GM12878 (cell line): ENCODE data around the gene APBB3. TPM values are rescaled to one million over a fixed set of nuclear protein-coding genes. Genes with fewer than 3 reads are reported as not detected.
A peak's percentile ranks its signal among the peaks of the same experiment; 100 is the strongest.

Experiments
- ATF2 ChIP-seq: IDR thresholded peaks from 2 replicates; pipeline ENCODE4 v1.6.1; 2012; ENCODE audit warnings: low read length, inconsistent platforms
- ATF7 ChIP-seq: fragments of 450-650 bp; IDR thresholded peaks from 2 replicates; pipeline ENCODE4 v1.6.1; 2016; ENCODE audit warnings: low read depth, mild to moderate bottlenecking
- BRCA1 ChIP-seq: IDR thresholded peaks from 2 replicates; pipeline ENCODE4 v1.6.1; 2011; ENCODE audit warnings: low read depth, low read length, improper control_type of control experiment
- CHD4 ChIP-seq: fragments of 200-600 bp; sonication (generic); IDR thresholded peaks from 2 replicates; pipeline ENCODE4 v1.6.1; 2016; ENCODE audit warnings: mild to moderate bottlenecking
- CREB1 ChIP-seq: IDR thresholded peaks from 2 replicates; pipeline ENCODE4 v1.6.1; 2012; ENCODE audit warnings: low read depth, mild to moderate bottlenecking, inconsistent platforms
- FOS ChIP-seq: IDR thresholded peaks from 3 replicates; pipeline ENCODE4 v1.6.1; 2011; ENCODE audit warnings: borderline replicate concordance; ENCODE audit not compliant: insufficient read length; ENCODE audit errors: extremely low read depth
- GABPA ChIP-seq: IDR thresholded peaks from 2 replicates; pipeline ENCODE4 v1.6.1; 2014; ENCODE audit warnings: antibody characterized with exemption, low read depth, mild to moderate bottlenecking, inconsistent platforms
- HSF1 ChIP-seq: fragments of 150-350 bp; IDR thresholded peaks from 2 replicates; pipeline ENCODE4 v1.6.1; 2014; ENCODE audit warnings: mild to moderate bottlenecking, low read depth, low read length
- IRF3 ChIP-seq: fragments of 450-650 bp; IDR thresholded peaks from 2 replicates; pipeline ENCODE4 v1.6.1; 2014; ENCODE audit warnings: mild to moderate bottlenecking
- MTA2 ChIP-seq: fragments of 450-650 bp; IDR thresholded peaks from 2 replicates; pipeline ENCODE4 v1.6.1; 2016; ENCODE audit warnings: low read depth, mild to moderate bottlenecking, moderate library complexity
- MTA3 ChIP-seq: IDR thresholded peaks from 2 replicates; pipeline ENCODE4 v1.6.1; 2012; ENCODE audit warnings: low read length, inconsistent platforms, borderline replicate concordance
- MYC ChIP-seq: IDR thresholded peaks from 2 replicates; pipeline ENCODE4 v1.6.1; 2011; ENCODE audit warnings: mild to moderate bottlenecking, low read length, moderate library complexity, inconsistent platforms; ENCODE audit not compliant: insufficient read depth, insufficient replicate concordance, insufficient read length, severe bottlenecking
- NR2C1 ChIP-seq: fragments of 450-650 bp; IDR thresholded peaks from 2 replicates; pipeline ENCODE4 v1.6.1; 2017; ENCODE audit warnings: antibody characterized with exemption, mild to moderate bottlenecking, moderate library complexity
- PBX3 ChIP-seq: IDR thresholded peaks from 2 replicates; pipeline ENCODE4 v1.6.1; 2011; ENCODE audit warnings: mild to moderate bottlenecking, low read depth, low read length, moderate library complexity; ENCODE audit not compliant: insufficient replicate concordance
- PML ChIP-seq: IDR thresholded peaks from 2 replicates; pipeline ENCODE4 v1.6.1; 2012; ENCODE audit warnings: low read length, inconsistent platforms
- POLR2AphosphoS2 ChIP-seq: IDR thresholded peaks from 2 replicates; pipeline ENCODE4 v1.6.1; 2011; ENCODE audit warnings: low read depth, mild to moderate bottlenecking, low read length, improper control_type of control experiment, moderate library complexity
- RAD51 ChIP-seq: fragments of 450-650 bp; IDR thresholded peaks from 2 replicates; pipeline ENCODE4 v1.6.1; 2016; ENCODE audit warnings: moderate library complexity, mild to moderate bottlenecking, inconsistent platforms
- RB1 ChIP-seq: fragments of 450-650 bp; formaldehyde crosslinking; IDR thresholded peaks from 2 replicates; pipeline ENCODE4 v1.6.1; 2017; ENCODE audit warnings: mild to moderate bottlenecking, borderline replicate concordance
- RBBP5 ChIP-seq: fragments of 200-600 bp; sonication (generic); conservative IDR thresholded peaks from 2 replicates; pipeline ENCODE4 v1.6.1; 2016
- REST ChIP-seq: IDR thresholded peaks from 2 replicates; pipeline ENCODE4 v1.6.1; 2012; ENCODE audit warnings: mild to moderate bottlenecking, low read depth, low read length
- ZNF207 ChIP-seq: fragments of 450-650 bp; IDR thresholded peaks from 2 replicates; pipeline ENCODE4 v1.6.1; 2014; ENCODE audit warnings: antibody characterized with exemption, mild to moderate bottlenecking, borderline replicate concordance
- polyA plus RNA-seq, 11 experiments: library from polyadenylated mRNA; depleted of rRNA in 4 of 11; unstranded in 6 of 11; stranded (reverse) in 5 of 11; fragments of >200 nt; fragmentation: Nextera tagmentation in 4 of 11; fragmentation: Illumina TruSeq in 1 of 11; extraction: Ambion mirVana in 4 of 11; extraction: Trizol in 1 of 11; gene quantifications; 1 replicate in 1 of 11; 2 replicates in 10 of 11; pipeline versions ENCODE4 v1.2.1 to v1.2.3, GENCODE V29; 2011 to 2016; ENCODE audit warnings: inconsistent platforms in 2 of 11, missing spikeins in 2 of 11, low read depth in 1 of 11
- total RNA-seq, 4 experiments: library from RNA; depleted of rRNA in 3 of 4; stranded (reverse); fragments of >200 nt in 3 of 4; fragmentation: Illumina TruSeq in 1 of 4; extraction: Trizol in 1 of 4; gene quantifications; 2 replicates each; pipeline versions ENCODE4 v1.2.1 to v1.2.3, GENCODE V29; 2013 to 2021

The APBB3 gene
- total and polyA plus RNA-seq, 10 of the 15 experiments (the other 5 are each of a cell fraction or from before 2014, with no cell fraction given) = 0.35 to 33.3 (median 14.3) TPM

- TF ChIP-seq BRCA1 = no peak
- TF ChIP-seq ZNF207 = no peak
- TF ChIP-seq RAD51 = peak; percentile 93
- no peak for TF ChIP-seq FOS
- peak; percentile 91 for TF ChIP-seq NR2C1
- peak; percentile 93 for TF ChIP-seq ATF2
- no peak for TF ChIP-seq MYC
- no peak; the same call in 1 of the 2 replicates for TF ChIP-seq RB1
- 0 out of 2 replicates have a peak, but pooled peaks have one; percentile 53 for TF ChIP-seq PML
- peak; percentile 77 for TF ChIP-seq GABPA
- peak; percentile 74; the same call in 1 of the 2 replicates for TF ChIP-seq MTA2
- TF ChIP-seq PBX3 = peak; percentile 47
- no peak for TF ChIP-seq IRF3
- TF ChIP-seq POLR2AphosphoS2 = peak; percentile 90
- TF ChIP-seq HSF1 = no peak
- no peak for TF ChIP-seq MTA3
- TF ChIP-seq REST = 0 out of 2 replicates have a peak, but pooled peaks have one; percentile 9
- TF ChIP-seq RBBP5 = no peak
- TF ChIP-seq CHD4 = no peak; the same call in 1 of the 2 replicates
- TF ChIP-seq ATF7 = peak; percentile 98
- TF ChIP-seq CREB1 = peak; percentile 99
Observed at GRCh38 chr5:140564196-140565023, at the start of gene APBB3, which contains the start of gene SLC35A4 (continued).
